Activated naive CD8-positive, alpha-beta T cell treated with anti-CD3 and anti-CD28 coated beads, Interleukin-2, amount 50 U/mL, for 24 hours (primary cell): ENCODE measurements around the gene HOXD12.

Experiments used
- ATAC-seq: fragments of 150-1000 bp; cut with Tn5 transposase; one replicate; pipeline ENCODE4 v1.10.0; 2021
- DNase-seq: peaks from one replicate; pipeline ENCODE4 v3.0.0; 2021
- H3K27ac Mint-ChIP-seq: one replicate; pipeline ENCODE4 v1.8.0; 2021; ENCODE audit warnings: mild to moderate bottlenecking, mixed read lengths
- H3K27me3 Mint-ChIP-seq: one replicate; pipeline ENCODE4 v1.8.0; 2021; ENCODE audit warnings: mixed read lengths
- H3K36me3 Mint-ChIP-seq: one replicate; pipeline ENCODE4 v1.8.0; 2021; ENCODE audit warnings: low read depth, mixed read lengths
- H3K4me1 Mint-ChIP-seq: one replicate; pipeline ENCODE4 v1.8.0; 2021; ENCODE audit warnings: mixed read lengths
- H3K4me3 Mint-ChIP-seq: one replicate; pipeline ENCODE4 v1.8.0; 2021; ENCODE audit warnings: mild to moderate bottlenecking, moderate library complexity, mixed read lengths
- H3K9me3 Mint-ChIP-seq: one replicate; pipeline ENCODE4 v1.8.0; 2021; ENCODE audit warnings: mixed read lengths

The HOXD12 gene

GRCh38 chr2:176123411-176124109 is 24.0 kb downstream of the HOXD12 start:
- peak overlapping the region; percentile 35 for H3K27ac Mint-ChIP-seq
- H3K4me3 Mint-ChIP-seq, result no peak overlapping the region
- peaks cover 5% of the 10 kb centered on the region for H3K9me3 Mint-ChIP-seq

GRCh38 chr2:176124110-176124946 is 24.7 kb downstream of the HOXD12 start:
- H3K27me3 Mint-ChIP-seq, result peaks cover 86% of the 10 kb centered on the region
- ATAC-seq (no peak), DNase-seq (no peak)
- H3K4me1 Mint-ChIP-seq, result peaks cover 25% of the 10 kb centered on the region
- no peaks in the 10 kb centered on the region for H3K36me3 Mint-ChIP-seq
- H3K27ac Mint-ChIP-seq, result no peak overlapping the region
- H3K4me3 Mint-ChIP-seq, result no peak overlapping the region
- H3K9me3 Mint-ChIP-seq, result no peaks in the 10 kb centered on the region

More at GRCh38 chr2:176123411-176124109, 24.0 kb downstream of the HOXD12 start:
- Mint-ChIP-seq H3K4me1 (peaks cover 18% of the 10 kb centered on the region), H3K27me3 (peaks cover 86% of the 10 kb centered on the region), H3K36me3 (peaks cover 4% of the 10 kb centered on the region)
- no peak for ATAC-seq
- no peak for DNase-seq

- no peaks in the 10 kb centered on the region for H3K9me3 Mint-ChIP-seq
- no peaks in the 10 kb centered on the region for H3K36me3 Mint-ChIP-seq
- peaks cover 78% of the 10 kb centered on the region for H3K27me3 Mint-ChIP-seq
- DNase-seq (no peak), ATAC-seq (no peak)
- no peak overlapping the region for H3K4me3 Mint-ChIP-seq
- H3K27ac Mint-ChIP-seq, result no peak overlapping the region
- H3K4me1 Mint-ChIP-seq, result peaks cover 25% of the 10 kb centered on the region
These were observed 25.6 kb downstream of the HOXD12 start for GRCh38 chr2:176124947-176125771.

- Mint-ChIP-seq H3K36me3 (no peaks in the 10 kb centered on the region), H3K27ac (no peak overlapping the region), H3K9me3 (no peaks in the 10 kb centered on the region), H3K4me3 (no peak overlapping the region), H3K27me3 (peaks cover 75% of the 10 kb centered on the region), H3K4me1 (peaks cover 27% of the 10 kb centered on the region)
- DNase-seq (no peak), ATAC-seq (no peak)
These were observed 26.1 kb downstream of the HOXD12 start for GRCh38 chr2:176125772-176126054.

GRCh38 chr2:176126929-176127773 is 27.6 kb downstream of the HOXD12 start:
- ATAC-seq (no peak), DNase-seq (peak; percentile 73)
- Mint-ChIP-seq H3K4me1 (peaks cover 34% of the 10 kb centered on the region), H3K27me3 (peaks cover 77% of the 10 kb centered on the region), H3K36me3 (no peaks in the 10 kb centered on the region), H3K9me3 (no peaks in the 10 kb centered on the region), H3K4me3 (no peak overlapping the region), H3K27ac (no peak overlapping the region)

GRCh38 chr2:176127774-176128072 is 28.1 kb downstream of the HOXD12 start:
- peaks cover 36% of the 10 kb centered on the region for H3K4me1 Mint-ChIP-seq
- H3K27me3 Mint-ChIP-seq, result peaks cover 79% of the 10 kb centered on the region
- no peak overlapping the region for H3K4me3 Mint-ChIP-seq
- no peak for ATAC-seq
- DNase-seq, result no peak
- H3K9me3 Mint-ChIP-seq, result no peaks in the 10 kb centered on the region
- H3K36me3 Mint-ChIP-seq, result no peaks in the 10 kb centered on the region
- H3K27ac Mint-ChIP-seq, result no peak overlapping the region

- H3K27ac Mint-ChIP-seq, result peak overlapping the region; percentile 32
- H3K36me3 Mint-ChIP-seq, result no peaks in the 10 kb centered on the region
- peak overlapping the region; percentile 46 for H3K4me3 Mint-ChIP-seq
- H3K4me1 Mint-ChIP-seq, result peaks cover 38% of the 10 kb centered on the region
- DNase-seq (no peak), ATAC-seq (no peak)
- peaks cover 81% of the 10 kb centered on the region for H3K27me3 Mint-ChIP-seq
- no peaks in the 10 kb centered on the region for H3K9me3 Mint-ChIP-seq
These were observed 28.8 kb downstream of the HOXD12 start for GRCh38 chr2:176128172-176128981.

GRCh38 chr2:176128982-176129796 is 29.6 kb downstream of the HOXD12 start, which contains the start of gene HOXD8:
Gene HOXD8 (plus strand): TSS chr2:176129705. CDS start chr2:176130367, 662 bp downstream.
- DNase-seq (no peak), ATAC-seq (no peak)
- H3K36me3 Mint-ChIP-seq, result no peaks in the 10 kb centered on the region
- H3K27ac Mint-ChIP-seq, result peak within 1 kb of the TSS; percentile 32
- H3K27me3 Mint-ChIP-seq, result peaks cover 81% of the 10 kb centered on the region
- H3K4me1 Mint-ChIP-seq, result peaks cover 35% of the 10 kb centered on the region
- H3K4me3 Mint-ChIP-seq, result peak within 1 kb of the TSS; percentile 48
- no peaks in the 10 kb centered on the region for H3K9me3 Mint-ChIP-seq

GRCh38 chr2:176129813-176130146 is 30.2 kb downstream of the HOXD12 start:
- no peak for ATAC-seq
- H3K4me1 Mint-ChIP-seq, result peaks cover 35% of the 10 kb centered on the region

GRCh38 chr2:176130147-176130956 is 30.8 kb downstream of the HOXD12 start:
- peak overlapping the region; percentile 48 for H3K4me3 Mint-ChIP-seq
- peak; percentile 29 for DNase-seq
- H3K4me1 Mint-ChIP-seq, result peaks cover 36% of the 10 kb centered on the region
- H3K27me3 Mint-ChIP-seq, result peaks cover 84% of the 10 kb centered on the region
- ATAC-seq, result peak; percentile 20
- no peaks in the 10 kb centered on the region for H3K36me3 Mint-ChIP-seq
- peak overlapping the region; percentile 77 for H3K27ac Mint-ChIP-seq
- H3K9me3 Mint-ChIP-seq, result peaks cover under 1% of the 10 kb centered on the region

More at GRCh38 chr2:176129813-176130146, 30.2 kb downstream of the HOXD12 start:
- Mint-ChIP-seq H3K36me3 (no peaks in the 10 kb centered on the region), H3K27me3 (peaks cover 81% of the 10 kb centered on the region), H3K9me3 (no peaks in the 10 kb centered on the region), H3K4me3 (peak overlapping the region; percentile 11), H3K27ac (no peak overlapping the region)
- no peak for DNase-seq

GRCh38 chr2:176130957-176131847 is 31.6 kb downstream of the HOXD12 start:
- H3K4me1 Mint-ChIP-seq, result peaks cover 41% of the 10 kb centered on the region
- H3K27ac Mint-ChIP-seq, result peak overlapping the region; percentile 77
- H3K27me3 Mint-ChIP-seq, result peaks cover 84% of the 10 kb centered on the region
- DNase-seq (no peak), ATAC-seq (no peak)
- H3K36me3 Mint-ChIP-seq, result no peaks in the 10 kb centered on the region
- H3K9me3 Mint-ChIP-seq, result peaks cover 4% of the 10 kb centered on the region
- H3K4me3 Mint-ChIP-seq, result peak overlapping the region; percentile 48
